GM10266 (cell line): ENCODE data around the gene GCLM.
"Not testable (repeated sequence)": the region's sequence is repeated elsewhere in the genome, so short reads cannot be mapped to it uniquely, and the experiment has no call there.

ENCODE experiments used
- DNase-seq: peaks from one replicate; pipeline ENCODE4 v3.0.0; 2012; ENCODE audit errors: extremely low spot score
- TF ChIP-seq, protein P1 (sequence below): IDR thresholded peaks from 2 replicates; pipeline ENCODE4 v1.5.1; 2012; ENCODE audit warnings: mild to moderate bottlenecking, low read depth; ENCODE audit not compliant: control insufficient read depth, insufficient read depth; ENCODE audit errors: missing control alignments

The GCLM gene, protein sequence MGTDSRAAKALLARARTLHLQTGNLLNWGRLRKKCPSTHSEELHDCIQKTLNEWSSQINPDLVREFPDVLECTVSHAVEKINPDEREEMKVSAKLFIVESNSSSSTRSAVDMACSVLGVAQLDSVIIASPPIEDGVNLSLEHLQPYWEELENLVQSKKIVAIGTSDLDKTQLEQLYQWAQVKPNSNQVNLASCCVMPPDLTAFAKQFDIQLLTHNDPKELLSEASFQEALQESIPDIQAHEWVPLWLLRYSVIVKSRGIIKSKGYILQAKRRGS

DNA sequence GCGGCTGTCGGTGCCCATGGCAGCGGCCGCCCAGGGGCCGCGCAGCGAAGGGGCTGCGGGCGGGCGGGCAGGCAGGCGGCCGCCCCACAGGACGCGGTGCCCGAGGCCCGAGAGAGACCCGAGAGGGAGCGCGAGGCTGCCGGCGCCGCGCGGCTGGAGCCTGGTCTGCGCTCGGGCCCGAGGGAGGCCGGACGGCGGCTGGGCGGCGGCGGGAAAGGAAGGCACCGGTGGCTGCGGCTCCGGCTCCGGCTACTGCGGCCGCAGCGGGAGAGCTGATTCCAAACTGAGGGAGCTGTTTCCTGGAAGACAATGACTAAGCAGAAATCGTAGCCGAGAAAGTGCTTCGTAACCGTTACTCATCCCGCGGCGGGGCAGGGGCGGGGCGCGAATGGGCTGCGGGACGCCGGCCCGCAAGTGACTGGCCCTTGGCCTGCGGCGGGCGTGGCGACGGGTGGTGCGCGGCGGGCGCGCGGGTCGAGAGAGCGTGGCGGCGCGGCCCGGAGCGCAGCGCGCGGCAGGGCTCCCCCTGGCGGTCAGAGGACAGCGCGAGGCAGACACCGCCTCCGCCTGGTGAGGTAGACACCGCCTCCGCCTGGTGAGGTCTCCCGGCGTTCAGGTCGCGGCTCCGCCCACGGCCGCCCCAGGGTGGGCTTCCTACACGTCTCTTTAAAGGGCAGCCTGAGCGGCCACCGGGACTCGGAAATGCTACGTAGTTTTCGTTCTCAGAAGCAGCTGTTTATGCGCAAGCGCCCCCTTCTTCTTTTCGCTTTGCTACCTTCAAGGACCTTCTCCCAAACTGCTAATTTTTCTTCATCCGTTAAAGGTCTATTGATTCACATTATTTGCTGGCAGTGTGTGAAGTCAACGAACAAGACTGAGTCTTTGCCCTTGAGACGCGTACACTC, at the start of gene GCLM:
Gene GCLM, minus strand, starts transcription at position 285 of the 905 bp plus-strand sequence. Its CDS starts 267 bp downstream, at position 18.
- TF ChIP-seq, protein P1, sequence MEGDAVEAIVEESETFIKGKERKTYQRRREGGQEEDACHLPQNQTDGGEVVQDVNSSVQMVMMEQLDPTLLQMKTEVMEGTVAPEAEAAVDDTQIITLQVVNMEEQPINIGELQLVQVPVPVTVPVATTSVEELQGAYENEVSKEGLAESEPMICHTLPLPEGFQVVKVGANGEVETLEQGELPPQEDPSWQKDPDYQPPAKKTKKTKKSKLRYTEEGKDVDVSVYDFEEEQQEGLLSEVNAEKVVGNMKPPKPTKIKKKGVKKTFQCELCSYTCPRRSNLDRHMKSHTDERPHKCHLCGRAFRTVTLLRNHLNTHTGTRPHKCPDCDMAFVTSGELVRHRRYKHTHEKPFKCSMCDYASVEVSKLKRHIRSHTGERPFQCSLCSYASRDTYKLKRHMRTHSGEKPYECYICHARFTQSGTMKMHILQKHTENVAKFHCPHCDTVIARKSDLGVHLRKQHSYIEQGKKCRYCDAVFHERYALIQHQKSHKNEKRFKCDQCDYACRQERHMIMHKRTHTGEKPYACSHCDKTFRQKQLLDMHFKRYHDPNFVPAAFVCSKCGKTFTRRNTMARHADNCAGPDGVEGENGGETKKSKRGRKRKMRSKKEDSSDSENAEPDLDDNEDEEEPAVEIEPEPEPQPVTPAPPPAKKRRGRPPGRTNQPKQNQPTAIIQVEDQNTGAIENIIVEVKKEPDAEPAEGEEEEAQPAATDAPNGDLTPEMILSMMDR, result peak; percentile 100
- peak; percentile 93 for DNase-seq

DNA sequence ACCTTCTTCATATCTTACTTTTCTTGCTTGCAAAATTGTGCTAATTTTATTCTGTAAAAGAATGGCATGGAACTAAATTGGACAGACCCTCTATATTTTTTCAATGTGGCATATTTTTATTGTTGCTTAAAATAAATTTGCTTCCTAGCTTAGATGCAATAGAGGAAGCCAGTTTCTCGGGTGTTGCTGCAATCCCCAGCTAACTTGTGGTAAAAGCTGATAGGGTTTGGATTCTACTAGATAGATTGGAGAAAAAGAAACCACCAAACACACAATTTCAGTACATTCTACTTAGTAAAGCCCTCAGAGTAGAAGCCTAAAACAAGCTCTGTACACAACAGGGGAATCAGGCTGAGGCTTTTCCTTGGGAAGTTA, 49.5 kb upstream of the GCLM start:
- TF ChIP-seq, protein P1, result no peak
- no peak for DNase-seq

DNA sequence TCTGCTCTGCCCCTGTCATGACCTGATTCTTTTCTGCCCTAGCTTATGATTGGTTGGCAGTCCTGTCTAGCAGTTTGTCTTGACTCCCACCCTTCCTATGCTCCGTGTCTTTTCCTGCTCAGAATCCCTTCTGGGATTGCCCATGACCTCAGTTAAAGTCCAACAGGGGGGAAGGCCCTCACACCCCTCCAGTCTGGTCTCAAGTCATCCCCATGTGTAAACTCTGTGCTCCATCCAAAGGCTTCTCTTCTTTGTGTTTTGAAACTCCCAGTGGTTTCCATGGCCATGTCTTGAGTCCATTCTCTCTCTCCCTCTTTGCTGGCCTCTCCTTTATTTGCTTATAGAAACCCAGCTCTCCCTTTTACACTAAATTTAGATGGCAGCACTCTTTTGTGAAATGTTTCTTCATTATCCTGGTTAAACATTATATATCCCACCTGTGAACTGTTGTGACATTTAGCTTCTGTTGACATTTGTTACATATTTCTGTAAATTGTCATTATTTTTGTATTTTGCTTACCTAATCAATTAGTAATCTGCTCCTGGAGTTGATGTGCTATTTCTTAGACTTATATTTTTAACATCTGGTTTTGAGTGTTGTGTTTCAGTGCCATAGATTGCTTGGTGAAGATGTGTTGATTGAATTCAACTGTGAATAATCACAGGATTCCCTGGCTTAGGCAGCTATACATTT, 48.9 kb upstream of the GCLM start:
- TF ChIP-seq, protein P1, result no peak
- no peak for DNase-seq

DNA sequence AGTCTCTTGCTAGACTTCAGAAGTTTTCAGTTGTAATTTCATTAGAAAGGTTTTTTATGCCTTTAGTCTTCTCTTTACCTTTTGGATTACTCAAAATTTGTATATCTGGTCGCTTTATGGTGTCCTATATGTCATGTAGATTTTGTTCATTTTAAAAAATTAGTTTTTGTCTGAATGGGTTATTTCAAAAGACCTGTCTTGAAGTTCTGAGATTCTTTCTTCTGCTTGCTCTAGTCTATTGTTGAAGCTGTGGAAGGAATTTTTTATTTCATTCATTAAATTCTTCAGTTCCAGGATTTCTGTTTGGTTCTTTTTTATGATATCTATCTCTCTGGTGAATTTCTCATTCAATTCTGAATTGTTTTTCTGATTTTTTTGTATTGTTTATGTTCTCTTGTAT, 46.5 kb upstream of the GCLM start:
- TF ChIP-seq, protein P1, result no peak
- DNase-seq, result no peak

DNA sequence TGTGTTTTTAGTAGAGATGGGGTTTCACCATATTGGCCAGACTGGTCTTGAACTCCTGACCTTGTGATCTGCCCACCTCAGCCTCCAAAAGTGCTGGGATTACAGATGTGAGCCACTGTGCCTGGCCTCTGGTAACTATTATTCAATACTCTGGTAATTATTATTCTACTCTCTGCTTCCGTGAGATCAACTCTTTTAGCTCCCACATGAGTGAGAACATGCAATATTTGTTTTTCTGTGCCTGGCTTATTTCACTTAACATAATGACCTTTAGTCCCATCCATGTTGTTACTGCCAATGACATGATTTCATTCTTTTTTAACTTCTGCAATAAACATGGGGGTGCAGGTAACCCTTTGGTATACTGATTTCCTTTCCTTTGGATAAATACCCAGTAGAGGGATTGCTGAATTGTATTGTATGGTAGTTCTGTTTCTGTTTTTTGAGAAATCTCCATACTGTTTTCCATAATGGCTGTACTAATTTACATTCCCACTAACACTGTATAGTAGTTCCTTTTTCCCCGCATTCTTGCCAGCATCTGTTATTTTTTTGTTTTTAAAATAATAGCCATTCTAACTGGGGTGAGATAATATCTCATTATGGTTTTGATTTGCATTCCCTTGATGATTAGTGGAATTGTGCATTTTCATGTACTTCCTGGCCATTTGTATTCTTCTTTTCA, 37.9 kb upstream of the GCLM start:
- DNase-seq, result not testable (repeated sequence)

DNA sequence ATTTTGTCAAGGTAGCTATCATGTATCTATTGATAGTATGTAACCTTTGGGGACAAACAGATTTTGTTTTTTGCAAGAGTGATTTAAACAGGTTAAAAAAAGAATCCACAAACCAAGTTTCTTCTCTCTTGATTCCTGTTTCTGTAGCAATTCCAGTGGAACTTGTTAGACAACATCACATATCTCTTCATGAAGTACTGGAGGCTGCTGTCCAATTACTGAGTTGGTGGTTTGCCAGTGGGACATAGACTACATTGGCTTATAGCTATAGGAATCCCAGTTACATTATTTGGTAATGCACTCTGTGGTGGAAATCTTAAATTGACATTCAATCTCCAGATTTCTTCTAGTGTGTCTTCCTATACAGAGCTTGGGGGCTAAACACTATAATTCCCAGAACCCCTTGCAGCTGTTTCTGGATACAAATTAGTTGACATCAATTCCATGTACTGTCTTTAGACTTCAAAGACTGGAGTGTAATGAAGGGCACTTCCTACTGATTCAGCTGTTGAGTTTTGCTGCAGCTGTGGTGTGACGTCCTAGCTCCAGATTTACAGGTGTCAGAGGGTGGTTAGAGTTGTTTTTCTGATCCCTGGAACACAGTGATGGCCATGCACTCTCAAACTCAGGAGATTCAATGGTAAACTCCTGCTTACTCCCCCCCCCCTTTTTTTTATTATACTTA, 29.4 kb upstream of the GCLM start:
- TF ChIP-seq, protein P1, result no peak

DNA sequence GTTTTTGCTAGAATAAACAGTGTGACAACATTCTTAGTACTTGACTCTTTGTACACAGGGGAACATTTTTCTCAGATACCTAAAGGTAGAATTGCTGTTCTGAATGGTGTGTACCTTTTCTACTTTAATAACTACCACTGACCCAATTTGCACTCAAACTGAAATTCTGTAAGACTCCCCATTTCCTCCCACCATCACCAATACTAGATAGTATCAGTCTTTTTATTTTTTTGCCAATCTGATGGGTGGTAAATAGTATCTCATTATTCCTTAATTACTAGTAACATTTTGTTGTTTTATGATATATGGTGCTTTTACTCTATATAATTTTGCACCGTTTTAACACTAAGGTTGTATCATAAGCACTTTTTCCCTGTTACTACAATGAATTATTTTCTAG, 28.8 kb upstream of the GCLM start:
- TF ChIP-seq, protein P1, result no peak
- no peak for DNase-seq

More for the DNA sequence above, 29.4 kb upstream of the GCLM start:
- no peak for DNase-seq
